ENCODE measurements around the gene LENG8.
A peak's percentile ranks its signal among the peaks of the same experiment; 100 is the strongest.

Gene LENG8

DNA sequence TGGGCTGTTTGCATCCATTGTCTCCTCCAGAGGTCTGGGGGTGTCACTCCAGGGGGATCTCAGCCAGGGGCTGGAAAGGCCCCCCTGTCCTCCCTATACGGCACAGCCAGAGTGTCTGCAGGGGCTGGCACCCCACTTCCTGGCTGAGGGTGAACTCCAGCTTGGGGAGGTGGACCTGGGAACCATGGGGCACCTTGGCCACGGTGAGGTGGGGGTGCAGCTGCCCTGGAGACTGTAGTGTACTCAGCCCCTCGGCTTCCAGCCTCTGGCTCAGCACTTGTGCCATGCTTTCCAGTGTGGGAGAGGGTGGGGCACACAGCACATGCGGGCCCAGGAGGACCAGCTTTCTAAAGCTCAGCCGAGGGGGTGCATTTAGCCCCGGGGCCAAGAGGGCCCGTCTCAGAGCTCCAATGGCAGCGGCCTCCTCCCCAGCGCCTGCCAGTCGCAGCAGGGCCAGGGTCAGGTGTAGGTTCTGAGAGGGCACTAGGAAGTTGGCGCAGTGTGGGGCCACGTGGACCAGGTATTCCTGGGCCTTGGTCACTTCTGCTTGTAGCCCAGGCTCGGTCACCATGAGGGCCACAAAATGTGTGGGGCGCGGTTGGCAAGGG is 13.2 kb downstream of the LENG8 start:
- H3K9me2 ChIP-seq (replicated peaks; ENCODE audit: insufficient read depth, low read length), result no peaks in the 10 kb centered on the region
- H3K27me3 ChIP-seq (ENCODE audit: low read length), result no peaks in the 10 kb centered on the region
- H3K36me3 ChIP-seq (ENCODE audit: low read length), result 0 out of 2 replicates have a peak, but pooled peaks cover 5% of the 10 kb centered on the region
- H2AFZ ChIP-seq (ENCODE audit: low read depth, low read length, severe bottlenecking), result no peak overlapping the region
- H3K9ac ChIP-seq (ENCODE audit: low read length), result peak overlapping the region; percentile 57; the same call in 1 of the 2 replicates
- no peaks in the 10 kb centered on the region; the same call in 1 of the 2 replicates for H4K20me1 ChIP-seq (ENCODE audit: low read depth, low read length)
- H3F3A ChIP-seq (ENCODE audit: insufficient read depth), result peaks cover 24% of the 10 kb centered on the region; the same call in 1 of the 2 replicates
- no peaks in the 10 kb centered on the region for H3K9me3 ChIP-seq (ENCODE audit: insufficient read depth, low read length)
- no peaks in the 10 kb centered on the region for H3K79me2 ChIP-seq (ENCODE audit: insufficient read depth, low read length)
- peak overlapping the region; percentile 77 for H3K4me2 ChIP-seq (ENCODE audit: low read depth, low read length, poor library complexity, severe bottlenecking)
- TF ChIP-seq CTCF (IDR thresholded peaks at IDR 0.05; ENCODE audit: insufficient read depth, low read length, poor library complexity, severe bottlenecking) (no peak), EZH2phosphoT487 (conservative IDR thresholded peaks at IDR 0.05; ENCODE audit: low read length) (no peak)
- H3K27ac ChIP-seq (ENCODE audit: low read depth, low read length), result peak overlapping the region; percentile 81; the same call in 1 of the 2 replicates
- no peak overlapping the region for H3K4me3 ChIP-seq (ENCODE audit: insufficient read depth, low read length, poor library complexity, severe bottlenecking)

DNA sequence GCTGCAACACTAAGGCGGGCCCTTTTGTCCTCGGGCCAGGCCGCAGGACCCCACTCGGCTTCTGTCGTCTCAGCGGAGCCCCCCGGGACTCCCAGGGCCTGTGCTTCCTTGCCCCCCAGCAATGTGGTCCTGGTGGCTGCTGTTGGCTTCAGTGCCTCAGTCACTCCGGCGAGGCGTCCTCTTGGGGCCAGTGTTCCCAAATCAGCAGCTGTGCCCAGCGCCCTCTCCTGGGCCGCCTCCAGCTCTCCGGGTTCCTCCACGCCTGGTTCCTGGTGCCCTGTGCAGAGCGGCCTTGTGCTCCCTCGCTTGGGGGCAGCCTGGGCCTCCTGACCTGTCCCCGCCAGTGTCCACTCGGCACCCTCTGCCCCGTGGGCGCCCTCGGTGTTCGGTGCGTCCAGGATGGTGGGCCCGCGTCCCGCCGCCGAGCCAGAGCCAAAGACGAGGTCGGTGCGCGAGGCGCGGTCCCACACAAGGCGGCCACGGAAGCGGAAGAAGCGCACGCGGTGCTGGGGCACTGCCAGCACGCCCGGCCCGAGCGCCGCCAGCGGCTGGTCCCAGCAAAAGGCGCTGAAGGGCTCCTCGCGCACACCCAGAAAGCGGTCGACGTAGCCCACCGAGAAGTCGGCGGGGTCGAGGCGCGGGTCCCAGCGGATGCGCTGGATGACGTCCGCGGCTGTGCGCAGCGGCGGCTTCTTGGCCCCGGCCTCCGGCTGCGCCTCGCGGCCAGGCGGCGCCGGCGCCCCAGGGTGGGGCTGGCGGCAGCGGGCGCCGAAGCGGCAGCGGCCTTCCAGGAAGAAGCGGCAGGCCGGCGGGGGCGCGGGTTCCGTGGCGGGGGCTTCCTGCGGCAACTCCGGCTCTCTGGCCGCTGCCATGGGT is 13.9 kb downstream of the LENG8 start:
- H3K4me3 ChIP-seq (ENCODE audit: insufficient read depth, low read length, poor library complexity, severe bottlenecking), result peak overlapping the region; percentile 48
- peaks cover 24% of the 10 kb centered on the region; the same call in 1 of the 2 replicates for H3F3A ChIP-seq (ENCODE audit: insufficient read depth)
- H3K9ac ChIP-seq (ENCODE audit: low read length), result peak overlapping the region; percentile 57
- H3K27ac ChIP-seq (ENCODE audit: low read depth, low read length), result peak overlapping the region; percentile 81
- peak overlapping the region; percentile 77 for H3K4me2 ChIP-seq (ENCODE audit: low read depth, low read length, poor library complexity, severe bottlenecking)
- H3K79me2 ChIP-seq (ENCODE audit: insufficient read depth, low read length), result no peaks in the 10 kb centered on the region
- H3K27me3 ChIP-seq (ENCODE audit: low read length), result no peaks in the 10 kb centered on the region
- no peak for TF ChIP-seq EZH2phosphoT487 (conservative IDR thresholded peaks at IDR 0.05; ENCODE audit: low read length)
- TF ChIP-seq CTCF (IDR thresholded peaks at IDR 0.05; ENCODE audit: insufficient read depth, low read length, poor library complexity, severe bottlenecking), result no peak
- H3K9me2 ChIP-seq (replicated peaks; ENCODE audit: insufficient read depth, low read length), result no peaks in the 10 kb centered on the region
- no peaks in the 10 kb centered on the region for H3K9me3 ChIP-seq (ENCODE audit: insufficient read depth, low read length)
- H3K36me3 ChIP-seq (ENCODE audit: low read length), result 0 out of 2 replicates have a peak, but pooled peaks cover 5% of the 10 kb centered on the region
- H4K20me1 ChIP-seq (ENCODE audit: low read depth, low read length), result no peaks in the 10 kb centered on the region; the same call in 1 of the 2 replicates
- H2AFZ ChIP-seq (ENCODE audit: low read depth, low read length, severe bottlenecking), result peak overlapping the region; percentile 19

DNA sequence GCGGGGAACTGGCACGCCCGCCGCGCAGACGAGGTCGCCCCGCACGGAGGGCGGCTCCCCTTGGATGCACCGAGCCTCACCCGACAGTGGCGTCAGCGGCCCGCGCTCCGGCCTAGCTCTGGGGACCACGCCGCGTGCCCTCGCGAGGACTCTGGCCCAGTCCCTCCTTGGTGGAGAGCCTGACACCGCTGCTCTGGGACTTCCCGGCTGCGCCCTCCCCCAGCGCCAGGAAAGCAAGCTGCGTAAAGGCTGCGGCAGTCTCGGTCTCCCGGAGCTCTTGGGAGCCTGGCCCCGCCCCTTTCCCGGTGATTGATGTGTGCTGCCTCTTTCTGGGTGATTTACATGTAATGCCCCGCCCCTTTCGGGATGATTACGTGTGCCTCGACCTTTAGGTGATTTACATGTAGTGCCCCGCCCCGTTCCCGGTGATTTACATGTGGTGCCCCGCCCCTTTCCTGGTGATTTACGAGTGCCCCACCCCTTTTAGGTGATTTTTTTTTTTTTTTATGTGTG is 14.6 kb downstream of the LENG8 start, which contains the start of gene LENG9:
Gene LENG9, minus strand, starts transcription at position 248 of the 513 bp plus-strand sequence. CDS start 252 bp downstream, outside the sequence.
- H3K27ac ChIP-seq (ENCODE audit: low read depth, low read length), result peak within 1 kb of the TSS; percentile 81
- no peaks in the 10 kb centered on the region; the same call in 1 of the 2 replicates for H4K20me1 ChIP-seq (ENCODE audit: low read depth, low read length)
- H3K4me2 ChIP-seq (ENCODE audit: low read depth, low read length, poor library complexity, severe bottlenecking), result peak within 1 kb of the TSS; percentile 77
- no peaks in the 10 kb centered on the region for H3K79me2 ChIP-seq (ENCODE audit: insufficient read depth, low read length)
- peak within 1 kb of the TSS; percentile 90 for H2AFZ ChIP-seq (ENCODE audit: low read depth, low read length, severe bottlenecking)
- peaks cover 24% of the 10 kb centered on the region; the same call in 1 of the 2 replicates for H3F3A ChIP-seq (ENCODE audit: insufficient read depth)
- H3K4me3 ChIP-seq (ENCODE audit: insufficient read depth, low read length, poor library complexity, severe bottlenecking), result peak within 1 kb of the TSS; percentile 66
- no peaks in the 10 kb centered on the region for H3K9me3 ChIP-seq (ENCODE audit: insufficient read depth, low read length)
- H3K9ac ChIP-seq (ENCODE audit: low read length), result peak within 1 kb of the TSS; percentile 57
- 0 out of 2 replicates have a peak, but pooled peaks cover 3% of the 10 kb centered on the region for H3K36me3 ChIP-seq (ENCODE audit: low read length)
- H3K27me3 ChIP-seq (ENCODE audit: low read length), result no peaks in the 10 kb centered on the region
- H3K9me2 ChIP-seq (replicated peaks; ENCODE audit: insufficient read depth, low read length), result no peaks in the 10 kb centered on the region
- no peak for TF ChIP-seq EZH2phosphoT487 (conservative IDR thresholded peaks at IDR 0.05; ENCODE audit: low read length)
- no peak for TF ChIP-seq CTCF (IDR thresholded peaks at IDR 0.05; ENCODE audit: insufficient read depth, low read length, poor library complexity, severe bottlenecking)

Data from SU-DHL-6 (cell line).